GM20431 (cell line): ENCODE data around the gene MAML1.
"Not testable (repeated sequence)": the region's sequence is repeated elsewhere in the genome, so short reads cannot be mapped to it uniquely, and the experiment has no call there.

Source experiments
- in situ Hi-C: fragments of 300-500 bp; cut with MseI, MboI; formaldehyde crosslinking; loops from one replicate; pipeline ENCODE4 v1.15.0; 2020; ENCODE audit warnings: low sequenced_read_pairs; ENCODE audit not compliant: unreplicated experiment

The MAML1 gene, protein sequence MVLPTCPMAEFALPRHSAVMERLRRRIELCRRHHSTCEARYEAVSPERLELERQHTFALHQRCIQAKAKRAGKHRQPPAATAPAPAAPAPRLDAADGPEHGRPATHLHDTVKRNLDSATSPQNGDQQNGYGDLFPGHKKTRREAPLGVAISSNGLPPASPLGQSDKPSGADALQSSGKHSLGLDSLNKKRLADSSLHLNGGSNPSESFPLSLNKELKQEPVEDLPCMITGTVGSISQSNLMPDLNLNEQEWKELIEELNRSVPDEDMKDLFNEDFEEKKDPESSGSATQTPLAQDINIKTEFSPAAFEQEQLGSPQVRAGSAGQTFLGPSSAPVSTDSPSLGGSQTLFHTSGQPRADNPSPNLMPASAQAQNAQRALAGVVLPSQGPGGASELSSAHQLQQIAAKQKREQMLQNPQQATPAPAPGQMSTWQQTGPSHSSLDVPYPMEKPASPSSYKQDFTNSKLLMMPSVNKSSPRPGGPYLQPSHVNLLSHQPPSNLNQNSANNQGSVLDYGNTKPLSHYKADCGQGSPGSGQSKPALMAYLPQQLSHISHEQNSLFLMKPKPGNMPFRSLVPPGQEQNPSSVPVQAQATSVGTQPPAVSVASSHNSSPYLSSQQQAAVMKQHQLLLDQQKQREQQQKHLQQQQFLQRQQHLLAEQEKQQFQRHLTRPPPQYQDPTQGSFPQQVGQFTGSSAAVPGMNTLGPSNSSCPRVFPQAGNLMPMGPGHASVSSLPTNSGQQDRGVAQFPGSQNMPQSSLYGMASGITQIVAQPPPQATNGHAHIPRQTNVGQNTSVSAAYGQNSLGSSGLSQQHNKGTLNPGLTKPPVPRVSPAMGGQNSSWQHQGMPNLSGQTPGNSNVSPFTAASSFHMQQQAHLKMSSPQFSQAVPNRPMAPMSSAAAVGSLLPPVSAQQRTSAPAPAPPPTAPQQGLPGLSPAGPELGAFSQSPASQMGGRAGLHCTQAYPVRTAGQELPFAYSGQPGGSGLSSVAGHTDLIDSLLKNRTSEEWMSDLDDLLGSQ

DNA sequence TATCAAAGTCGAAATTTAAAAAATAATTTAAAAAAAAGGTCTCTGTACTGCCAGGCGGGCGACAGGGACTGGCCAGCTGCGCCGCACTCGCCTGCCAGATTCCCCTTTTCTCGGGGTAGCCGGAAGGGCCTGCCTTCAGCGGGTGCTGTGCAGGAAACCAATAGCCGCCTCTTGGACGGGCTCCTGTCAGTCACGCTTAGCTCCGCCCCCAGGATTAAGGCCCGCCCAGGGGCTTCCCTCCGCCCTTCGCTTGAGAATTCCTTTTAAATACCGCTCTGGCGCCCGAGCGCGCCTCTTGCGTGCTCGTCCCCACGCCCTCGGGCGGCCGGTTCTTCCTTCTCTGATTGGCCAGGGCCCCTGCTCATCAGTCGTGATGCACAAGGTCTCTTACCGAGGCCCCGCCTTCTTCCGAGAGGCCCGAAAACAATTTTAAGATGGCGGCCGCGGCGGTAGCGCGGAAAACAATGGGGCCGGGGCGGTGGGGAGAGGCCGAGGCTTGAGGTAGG is at the start of gene MAML1:
Gene MAML1, plus strand, starts transcription at position 411 of the 506 bp plus-strand sequence. CDS start 291 bp downstream, outside the sequence.
- in situ Hi-C loops = no loop called here

DNA sequence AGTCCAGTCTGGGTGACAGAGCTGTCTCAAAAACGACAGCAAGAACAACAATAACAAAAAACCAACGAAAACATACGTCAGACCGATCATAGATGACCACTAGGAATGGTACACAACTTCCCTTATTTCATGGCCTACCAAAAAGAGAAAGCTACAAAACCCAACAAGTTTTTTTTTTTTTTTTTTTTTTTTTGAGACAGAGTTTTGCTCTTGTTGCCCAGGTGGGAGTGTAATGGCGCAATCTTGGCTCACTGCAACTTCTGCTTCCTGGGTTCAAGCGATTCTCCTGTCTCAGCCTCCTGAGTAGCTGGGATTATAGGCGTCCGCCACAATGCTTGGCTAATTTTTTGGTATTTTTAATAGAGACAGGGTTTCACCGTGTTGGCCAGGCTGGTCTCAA is 43.4 kb upstream of the MAML1 start:
- in situ Hi-C loops = not testable (repeated sequence)

DNA sequence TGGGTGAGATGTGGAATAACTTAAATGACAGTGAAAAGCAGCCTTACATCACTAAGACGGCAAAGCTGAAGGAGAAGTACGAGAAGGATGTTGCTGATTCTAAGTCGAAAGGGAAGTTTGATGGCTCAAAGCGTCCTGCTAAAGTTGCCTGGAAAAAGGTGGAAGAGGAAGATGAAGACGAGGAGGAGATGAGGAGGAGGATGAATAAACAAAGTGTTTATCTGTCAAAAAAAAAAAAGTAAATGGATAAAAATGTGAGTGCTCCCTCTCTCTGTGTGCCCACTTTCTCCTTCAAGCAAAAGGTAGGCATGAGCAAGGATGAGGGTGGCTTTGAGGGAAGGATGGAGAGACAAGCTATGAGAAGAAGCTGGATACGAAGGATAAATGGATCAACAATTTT is 38.1 kb upstream of the MAML1 start:
- in situ Hi-C loops = no loop called here

DNA sequence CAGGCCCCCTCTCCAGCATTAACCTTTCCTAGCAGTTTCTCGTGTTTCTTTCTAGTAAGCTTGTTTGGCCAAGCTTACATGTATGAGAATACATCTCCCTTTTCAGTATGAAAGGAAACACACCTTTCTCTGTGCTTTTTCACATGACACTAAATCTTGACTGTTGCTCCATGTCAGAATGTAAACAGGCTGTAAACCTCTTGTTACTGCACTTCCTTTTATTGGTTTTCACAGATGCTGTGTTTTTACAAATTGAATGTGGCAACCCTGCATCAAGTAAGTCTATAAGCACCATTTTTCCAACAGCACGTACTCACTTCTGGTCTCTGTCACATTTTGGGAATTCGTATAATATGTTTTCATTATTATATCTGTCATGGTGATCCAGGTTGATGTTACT is 36.0 kb upstream of the MAML1 start:
- in situ Hi-C loops = no loop called here

DNA sequence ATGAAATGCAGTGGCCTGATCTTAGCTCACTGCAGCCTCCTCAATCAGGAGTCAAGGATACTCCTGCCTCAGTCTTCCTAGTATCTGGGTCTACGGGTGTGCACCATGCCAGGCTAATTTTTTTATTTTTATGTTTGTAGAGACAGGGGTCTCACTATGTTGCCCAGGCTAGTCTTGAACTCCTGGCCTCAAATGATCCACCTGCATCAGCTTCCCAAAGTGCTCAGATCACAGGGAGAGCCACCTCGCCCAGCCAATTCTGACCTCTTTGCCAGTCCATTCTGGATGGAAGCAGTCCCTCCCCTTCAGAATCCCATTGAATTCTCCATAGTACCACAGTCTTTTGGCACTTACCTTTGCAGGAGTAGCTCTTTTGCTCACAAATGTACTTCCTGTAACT is 35.5 kb upstream of the MAML1 start:
- in situ Hi-C loops = no loop called here

DNA sequence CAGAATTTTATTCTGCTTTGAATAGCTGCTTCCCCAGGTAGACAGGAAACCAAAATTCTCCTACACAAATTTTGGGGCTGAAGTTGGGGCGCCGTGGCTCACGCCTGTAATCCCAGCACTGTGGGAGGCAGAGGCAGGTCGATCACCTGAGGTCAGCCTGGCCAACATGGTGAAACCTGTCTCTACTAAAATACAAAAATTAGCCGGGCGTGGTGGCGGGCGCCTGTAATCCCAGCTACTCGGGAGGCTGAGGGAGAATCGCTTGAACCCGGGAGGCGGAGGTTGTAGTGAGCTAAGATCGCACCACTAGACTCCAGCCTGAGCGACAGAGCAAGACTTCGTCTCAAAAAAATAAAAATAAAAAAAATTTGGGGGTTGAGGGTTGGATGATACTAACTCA is 35.1 kb upstream of the MAML1 start:
- in situ Hi-C loops = not testable (repeated sequence)

DNA sequence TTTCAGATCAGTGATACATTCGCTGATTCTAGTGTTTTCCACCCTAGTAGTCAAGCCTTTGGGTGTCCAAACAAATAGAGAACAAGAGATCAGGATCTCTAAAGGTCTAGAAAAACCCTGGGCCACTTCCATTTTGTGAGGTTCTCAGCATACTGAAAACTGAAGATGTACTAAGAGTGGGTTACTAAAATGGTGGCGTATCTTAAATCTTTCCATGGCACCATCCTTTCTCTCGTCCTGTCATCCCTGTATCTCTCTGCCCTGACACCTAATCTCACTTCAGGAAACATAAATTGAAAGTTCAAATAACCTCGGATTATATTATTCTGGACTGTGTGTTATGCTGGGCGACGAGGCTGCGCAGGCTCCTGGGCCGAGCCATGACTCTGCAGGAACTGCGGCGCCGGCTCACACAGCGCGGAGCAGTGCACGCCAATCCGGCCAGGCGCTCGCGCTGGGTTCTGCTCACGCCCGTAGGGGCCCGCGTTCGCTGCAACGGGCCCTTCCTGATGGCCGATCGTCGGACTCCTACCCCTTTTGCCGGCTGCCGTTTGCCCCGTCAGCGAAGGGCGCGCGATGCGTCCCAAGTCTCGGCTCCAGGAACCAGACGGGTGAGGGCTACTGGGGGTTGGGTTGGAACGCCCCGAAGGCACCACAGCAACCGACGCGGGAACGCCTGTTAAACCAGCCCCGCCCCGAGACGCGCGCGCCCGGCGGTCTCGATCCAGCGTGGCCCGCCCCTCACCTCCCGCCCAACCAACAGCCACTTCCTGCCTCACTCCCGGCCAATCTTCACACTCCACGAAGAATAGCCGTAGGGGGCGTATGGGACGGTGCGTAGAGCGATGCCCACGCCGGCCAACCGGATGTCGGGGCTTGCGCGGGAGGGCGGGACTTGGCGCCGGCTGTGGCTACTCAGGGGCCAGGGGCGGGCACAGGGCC is 34.4 kb upstream of the MAML1 start:
- in situ Hi-C loops = no loop called here

DNA sequence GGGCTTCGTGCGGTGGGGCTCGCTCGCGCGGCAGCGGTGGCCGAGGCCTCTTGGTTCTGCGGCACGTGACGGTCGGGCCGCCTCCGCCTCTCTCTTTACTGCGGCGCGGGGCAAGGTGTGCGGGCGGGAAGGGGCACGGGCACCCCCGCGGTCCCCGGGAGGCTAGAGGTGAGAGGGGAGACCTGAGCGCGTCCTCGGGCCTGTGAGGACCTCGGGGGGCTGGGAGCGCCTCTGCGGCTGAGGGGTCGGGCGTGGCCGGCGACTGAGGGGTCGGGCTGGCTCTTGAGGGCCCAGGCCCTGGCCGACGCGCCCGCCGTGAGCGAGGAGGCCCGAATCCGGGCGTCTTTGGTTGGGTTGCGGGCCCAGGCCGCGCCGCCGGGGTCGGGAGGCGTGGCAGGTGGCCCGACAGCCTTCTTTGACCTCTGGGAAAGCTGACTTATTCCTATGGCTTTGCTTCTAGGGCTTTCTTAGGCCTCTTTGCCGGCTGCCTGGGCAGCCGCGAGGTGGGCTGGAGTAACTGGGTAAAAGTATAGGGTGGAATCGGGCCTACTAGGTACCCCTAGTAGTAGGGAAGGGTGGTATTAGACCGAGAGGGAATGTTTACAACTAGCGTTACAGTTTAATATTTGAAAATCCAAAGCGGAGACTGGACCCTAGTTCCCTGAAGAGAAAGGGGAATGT is 33.5 kb upstream of the MAML1 start, which contains the start of gene CANX:
Gene CANX, plus strand, starts transcription at position 33 of the 681 bp plus-strand sequence. CDS start 6,715 bp downstream, outside the sequence.
- in situ Hi-C loops = no loop called here

DNA sequence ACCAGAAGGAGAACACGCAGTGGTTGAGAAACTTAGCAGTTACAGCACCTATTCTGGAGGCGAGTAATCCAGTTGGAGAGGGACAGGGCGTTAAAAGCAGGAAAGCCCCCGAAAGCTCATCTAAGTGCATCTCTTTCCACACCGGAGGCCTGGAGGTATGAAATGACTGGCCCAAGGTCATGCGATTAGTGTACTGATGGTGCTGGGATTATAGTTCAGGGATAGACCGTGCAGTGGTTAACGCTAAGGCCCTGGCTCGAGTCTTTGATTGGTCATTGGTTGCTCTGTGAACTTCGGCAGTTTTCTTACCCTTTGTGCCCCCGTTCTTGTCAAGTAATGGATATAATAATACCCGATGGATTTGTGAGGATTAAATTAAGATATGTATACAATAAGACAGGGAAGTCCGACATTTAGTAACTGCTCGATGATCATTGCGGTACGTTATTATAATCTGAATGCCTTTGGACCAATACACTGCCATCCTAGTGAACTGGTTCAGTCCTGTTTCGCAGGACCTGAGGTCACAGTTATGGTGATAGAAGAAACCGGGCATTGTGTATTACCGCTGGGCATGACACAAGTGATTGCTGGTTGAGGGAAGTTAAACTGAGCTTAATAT is 32.9 kb upstream of the MAML1 start:
- in situ Hi-C loops = no loop called here

DNA sequence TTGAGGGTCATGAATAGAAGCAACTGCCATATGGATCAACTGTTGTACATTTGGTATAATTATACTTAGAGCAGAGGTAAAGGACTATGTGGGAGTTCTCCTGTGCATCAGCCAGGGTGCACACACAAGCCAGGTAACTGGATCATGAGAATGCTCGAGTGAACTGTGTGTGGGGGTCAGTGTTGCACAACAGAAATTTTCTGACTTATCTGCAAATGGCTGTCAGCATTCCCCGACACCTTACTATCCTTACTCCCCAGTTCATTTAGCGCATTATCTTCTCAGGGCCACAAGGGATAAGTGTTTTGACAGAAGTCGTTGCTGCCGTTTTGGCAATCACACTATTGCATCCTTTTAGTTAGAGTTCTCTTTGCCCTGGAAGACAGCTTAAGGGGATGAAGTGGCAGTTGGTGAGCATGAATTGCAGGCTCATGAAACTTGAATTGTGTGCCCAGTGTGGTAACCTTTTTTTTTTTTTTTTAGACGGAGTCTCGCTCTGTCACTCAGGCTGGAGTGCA is 32.2 kb upstream of the MAML1 start:
- in situ Hi-C loops = no loop called here

DNA sequence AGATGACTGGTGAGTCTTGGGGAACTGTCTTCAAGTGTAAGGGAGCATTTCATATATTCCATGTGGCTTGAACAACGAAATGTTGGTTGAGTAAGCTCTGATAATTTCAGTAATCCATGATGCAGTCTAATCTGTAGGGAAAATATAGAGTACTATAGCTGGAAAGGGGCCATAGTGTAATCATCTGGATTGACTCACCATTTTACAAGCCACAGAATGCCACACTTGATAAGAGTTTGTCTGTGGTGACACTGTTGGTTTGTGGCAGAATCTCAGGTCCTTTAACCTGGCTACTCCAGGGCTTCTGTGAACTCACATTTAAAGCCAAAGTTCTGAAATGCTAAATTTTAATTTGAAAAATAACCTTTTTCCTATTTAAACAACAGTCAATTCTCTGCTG is 16.3 kb upstream of the MAML1 start:
- in situ Hi-C loops = no loop called here

DNA sequence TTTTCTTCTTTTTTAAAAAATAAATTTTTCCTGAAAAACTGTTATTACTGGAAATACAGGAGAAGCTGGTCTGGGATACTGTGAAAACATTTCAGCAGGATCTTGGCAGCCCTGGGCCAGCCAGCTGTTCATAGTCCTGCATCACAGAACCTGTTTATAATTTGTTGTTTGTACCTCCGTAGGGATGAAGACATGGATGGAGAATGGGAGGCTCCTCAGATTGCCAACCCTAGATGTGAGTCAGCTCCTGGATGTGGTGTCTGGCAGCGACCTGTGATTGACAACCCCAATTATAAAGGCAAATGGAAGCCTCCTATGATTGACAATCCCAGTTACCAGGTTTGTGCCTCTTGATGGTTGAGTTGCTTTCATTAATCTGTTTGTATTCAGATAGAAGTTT is 12.4 kb upstream of the MAML1 start:
- in situ Hi-C loops = no loop called here

DNA sequence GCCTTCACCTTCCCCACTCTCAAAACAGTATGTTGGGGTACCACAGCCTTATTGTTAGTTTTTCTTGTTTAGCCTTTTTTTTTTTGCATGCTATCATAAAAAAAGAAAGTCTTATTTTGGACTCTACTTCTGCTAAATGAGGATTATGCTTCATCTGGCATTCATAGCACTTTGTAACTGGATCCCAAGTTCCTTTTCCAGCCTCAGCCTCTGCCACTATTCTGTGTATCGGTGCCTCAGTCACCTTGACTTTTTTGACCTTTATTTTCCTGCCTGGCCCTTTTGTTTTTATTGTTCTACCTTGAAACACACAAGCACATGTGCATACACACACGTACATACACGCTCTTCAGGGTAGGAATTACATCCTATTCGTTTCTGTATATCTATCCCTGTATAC is 8.5 kb upstream of the MAML1 start:
- in situ Hi-C loops = no loop called here

DNA sequence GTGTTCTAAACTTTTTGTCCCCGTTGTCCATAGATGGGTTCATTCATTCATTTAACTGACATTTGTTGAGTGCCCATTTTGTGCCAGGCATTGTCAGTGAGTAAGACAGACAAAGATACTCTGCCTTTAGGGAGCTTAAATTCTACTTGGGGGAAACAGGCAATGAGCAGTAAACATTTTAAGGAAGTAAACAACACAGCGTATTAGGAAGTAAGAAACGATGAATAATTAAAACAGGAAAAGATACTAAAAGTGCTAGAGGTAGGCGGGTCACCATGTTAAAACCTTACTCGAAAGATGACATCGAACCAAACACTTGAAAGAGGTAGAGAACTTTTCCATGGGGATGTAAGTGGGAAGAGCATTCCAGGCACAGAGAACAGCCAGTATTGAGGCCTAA is 5.5 kb upstream of the MAML1 start:
- in situ Hi-C loops = no loop called here

DNA sequence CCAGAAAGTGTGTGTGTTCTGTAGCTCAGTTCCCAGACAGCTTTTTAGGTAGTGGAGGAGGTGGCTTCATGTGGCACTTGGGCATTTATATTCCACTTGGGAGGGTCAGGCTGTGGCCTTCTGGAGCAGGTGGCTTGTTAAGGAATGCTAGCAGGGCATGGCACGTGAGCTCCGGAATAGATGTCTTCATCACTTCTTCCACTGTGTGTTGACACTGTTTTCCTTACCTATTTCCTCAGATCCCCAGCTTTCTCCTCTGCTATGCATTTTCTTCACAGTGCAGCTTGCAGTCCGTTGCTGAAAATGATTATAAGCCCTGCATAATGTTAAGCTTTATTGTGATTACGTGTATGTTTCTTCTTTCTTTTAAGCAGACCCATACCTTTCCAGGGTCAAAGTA is 3.3 kb upstream of the MAML1 start:
- in situ Hi-C loops = no loop called here

DNA sequence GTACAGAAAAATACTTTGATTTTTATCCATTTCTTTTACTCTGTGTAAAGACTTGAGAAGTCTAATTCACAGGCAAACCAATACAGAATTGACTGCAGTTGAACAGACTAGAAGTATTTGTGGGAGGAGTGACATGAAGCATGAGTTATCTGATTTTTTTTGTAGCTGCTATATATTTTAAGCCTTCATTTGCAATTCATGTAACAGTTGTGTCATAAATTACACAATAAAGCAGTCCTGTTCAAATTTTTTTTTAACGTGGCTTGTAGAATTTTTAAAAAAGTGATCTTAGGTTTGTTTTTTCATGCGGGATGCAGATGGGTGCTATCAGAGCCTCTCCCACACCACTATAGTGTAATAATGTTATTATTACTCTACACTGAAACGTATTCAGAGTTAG is 2.9 kb upstream of the MAML1 start:
- in situ Hi-C loops = no loop called here

DNA sequence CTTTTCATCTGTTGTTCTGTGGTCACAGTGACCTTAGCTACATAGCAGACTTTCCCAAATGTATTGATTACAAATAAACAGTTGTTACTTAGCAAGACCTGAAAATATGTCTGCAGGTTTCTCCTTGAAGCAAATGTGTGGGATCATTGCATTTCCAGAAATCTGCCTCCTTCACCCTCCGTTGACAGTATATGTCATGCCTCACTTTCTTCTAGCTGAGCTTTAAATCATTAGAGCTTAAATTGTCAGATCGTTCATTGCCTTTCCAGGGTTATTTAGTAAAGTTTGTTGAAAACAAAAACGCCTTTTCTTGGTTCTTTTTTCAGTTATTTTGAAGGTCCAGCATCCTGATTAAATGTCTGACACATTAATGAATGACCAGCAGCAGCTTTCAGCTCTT is 2.3 kb upstream of the MAML1 start:
- in situ Hi-C loops = no loop called here

DNA sequence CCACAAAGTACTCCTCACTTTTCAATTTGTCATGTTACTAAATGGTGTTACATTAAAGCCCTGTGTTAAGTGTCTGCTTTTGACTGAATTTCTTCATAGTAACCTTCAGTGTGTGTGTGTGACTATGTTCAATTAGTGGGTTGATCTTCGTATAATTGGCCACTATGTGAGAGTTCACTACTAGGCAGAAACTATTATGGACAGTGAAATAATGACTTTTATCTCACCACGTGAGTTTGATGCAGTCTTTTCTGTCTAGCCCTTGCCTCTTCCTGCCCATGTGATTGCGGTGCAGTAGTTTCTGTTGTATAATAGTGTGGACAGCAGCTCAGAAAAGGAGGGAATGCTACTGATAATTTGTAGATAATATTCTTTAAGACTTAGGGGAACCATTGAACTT is 1.8 kb upstream of the MAML1 start:
- in situ Hi-C loops = no loop called here
